ENCODE data around the gene DLG1. TPM values are rescaled to one million over a fixed set of nuclear protein-coding genes. Genes with fewer than 3 reads are reported as not detected.

The DLG1 gene
- total RNA-seq, 1 donor from 2014 or later: 80.2 TPM

- Histone ChIP-seq H3K4me1 (peaks cover 8% of the 10 kb centered on the region), H3K36me3 (no peaks in the 10 kb centered on the region), H3K27me3 (ENCODE audit: low read depth) (no peaks in the 10 kb centered on the region), H3K4me3 (no peak overlapping the region), H3K27ac (no peak overlapping the region), H3K9me3 (no peaks in the 10 kb centered on the region)
- no peak for ATAC-seq
- DNase-seq: no peak
- TF ChIP-seq, protein P1, sequence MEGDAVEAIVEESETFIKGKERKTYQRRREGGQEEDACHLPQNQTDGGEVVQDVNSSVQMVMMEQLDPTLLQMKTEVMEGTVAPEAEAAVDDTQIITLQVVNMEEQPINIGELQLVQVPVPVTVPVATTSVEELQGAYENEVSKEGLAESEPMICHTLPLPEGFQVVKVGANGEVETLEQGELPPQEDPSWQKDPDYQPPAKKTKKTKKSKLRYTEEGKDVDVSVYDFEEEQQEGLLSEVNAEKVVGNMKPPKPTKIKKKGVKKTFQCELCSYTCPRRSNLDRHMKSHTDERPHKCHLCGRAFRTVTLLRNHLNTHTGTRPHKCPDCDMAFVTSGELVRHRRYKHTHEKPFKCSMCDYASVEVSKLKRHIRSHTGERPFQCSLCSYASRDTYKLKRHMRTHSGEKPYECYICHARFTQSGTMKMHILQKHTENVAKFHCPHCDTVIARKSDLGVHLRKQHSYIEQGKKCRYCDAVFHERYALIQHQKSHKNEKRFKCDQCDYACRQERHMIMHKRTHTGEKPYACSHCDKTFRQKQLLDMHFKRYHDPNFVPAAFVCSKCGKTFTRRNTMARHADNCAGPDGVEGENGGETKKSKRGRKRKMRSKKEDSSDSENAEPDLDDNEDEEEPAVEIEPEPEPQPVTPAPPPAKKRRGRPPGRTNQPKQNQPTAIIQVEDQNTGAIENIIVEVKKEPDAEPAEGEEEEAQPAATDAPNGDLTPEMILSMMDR (IDR thresholded peaks at IDR 0.05): no peak
- intact Hi-C loops (cut with DNase I): no loop called here
Measured at GRCh38 chr3:197270558-197271317, 27.7 kb downstream of the DLG1 start.

GRCh38 chr3:197269024-197269423 is 29.4 kb downstream of the DLG1 start:
- no peak for DNase-seq
- H3K4me3 ChIP-seq: no peak overlapping the region
- H3K27me3 ChIP-seq (ENCODE audit: low read depth): no peaks in the 10 kb centered on the region
- peaks cover 8% of the 10 kb centered on the region for H3K4me1 ChIP-seq
- H3K27ac ChIP-seq: no peak overlapping the region
- TF ChIP-seq, protein P1 (IDR thresholded peaks at IDR 0.05): no peak
- intact Hi-C loops (cut with DNase I): no loop called here
- no peak for ATAC-seq
- no peaks in the 10 kb centered on the region for H3K36me3 ChIP-seq
- H3K9me3 ChIP-seq: no peaks in the 10 kb centered on the region

DNA sequence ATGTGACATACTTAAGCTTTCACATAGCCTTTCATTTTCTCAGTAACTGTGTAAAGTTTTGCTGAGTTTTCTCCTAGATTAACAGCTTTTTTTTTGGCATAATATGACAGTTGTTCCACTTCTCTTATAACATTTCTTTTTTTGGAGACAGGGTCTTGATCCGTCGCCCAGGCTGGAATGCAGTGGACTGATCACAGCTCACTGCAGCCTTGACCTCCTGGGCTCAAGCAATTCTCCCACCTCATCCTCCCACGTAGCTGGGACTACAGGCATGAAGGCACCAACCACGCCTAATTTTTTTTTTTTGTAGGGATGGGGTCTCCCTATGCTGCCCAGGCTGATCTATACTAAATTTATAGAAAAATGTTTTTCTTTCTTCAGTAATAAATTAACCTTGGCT is 30.1 kb downstream of the DLG1 start:
- intact Hi-C loops (cut with DNase I): no loop called here

DNA sequence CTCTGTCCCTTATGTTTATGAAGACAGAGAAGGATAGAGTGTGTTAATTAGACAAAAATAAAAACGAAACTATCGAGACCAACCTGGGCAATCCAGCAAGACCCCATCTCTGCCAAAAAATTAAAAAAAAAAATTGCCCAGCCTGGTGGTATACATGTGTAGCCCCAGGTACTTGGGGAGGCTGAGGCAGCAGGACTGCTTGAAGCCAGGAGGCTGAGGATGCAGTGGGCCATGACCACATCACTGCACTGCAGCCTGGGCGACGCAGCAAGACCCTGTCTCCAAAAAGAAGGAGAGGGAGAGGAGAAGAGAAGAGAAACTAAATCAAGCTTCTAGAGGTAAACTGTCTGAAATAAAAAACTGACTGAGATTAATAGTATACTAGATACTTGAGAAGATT is 32.1 kb downstream of the DLG1 start:
- Histone ChIP-seq H3K36me3 (no peaks in the 10 kb centered on the region), H3K27ac (no peak overlapping the region), H3K4me3 (no peak overlapping the region), H3K4me1 (no peaks in the 10 kb centered on the region), H3K9me3 (no peaks in the 10 kb centered on the region), H3K27me3 (ENCODE audit: low read depth) (no peaks in the 10 kb centered on the region)
- ATAC-seq (no peak), DNase-seq (no peak)
- TF ChIP-seq, protein P1 (IDR thresholded peaks at IDR 0.05): no peak
- intact Hi-C loops (cut with DNase I): no loop called here

More for the DNA sequence above, 30.1 kb downstream of the DLG1 start:
- Histone ChIP-seq H3K9me3 (no peaks in the 10 kb centered on the region), H3K36me3 (no peaks in the 10 kb centered on the region), H3K27me3 (ENCODE audit: low read depth) (no peaks in the 10 kb centered on the region), H3K4me3 (no peak overlapping the region), H3K27ac (no peak overlapping the region), H3K4me1 (peaks cover 8% of the 10 kb centered on the region)
- ATAC-seq: no peak
- TF ChIP-seq, protein P1 (IDR thresholded peaks at IDR 0.05): no peak
- DNase-seq: no peak

- no peaks in the 10 kb centered on the region for H3K27me3 ChIP-seq (ENCODE audit: low read depth)
- H3K4me1 ChIP-seq: peaks cover 2% of the 10 kb centered on the region
- H3K27ac ChIP-seq: no peak overlapping the region
- no peaks in the 10 kb centered on the region for H3K36me3 ChIP-seq
- TF ChIP-seq, protein P1 (IDR thresholded peaks at IDR 0.05): no peak
- H3K4me3 ChIP-seq: no peak overlapping the region
- no peaks in the 10 kb centered on the region for H3K9me3 ChIP-seq
- no peak for DNase-seq
- ATAC-seq: no peak
- intact Hi-C loops (cut with DNase I): no loop called here
Measured at GRCh38 chr3:197262709-197263108, 35.7 kb downstream of the DLG1 start.

Data from lower lobe of right lung (tissue), 2 donors.